ENCODE data around the gene CIROP.

The CIROP gene

GRCh38 chr14:23130871-23131270, 26.1 kb upstream of the CIROP start:
- DNase-seq = no peak

- no peak for DNase-seq
Measured at GRCh38 chr14:23129759-23130316, 25.0 kb upstream of the CIROP start.

- DNase-seq = no peak
Measured at GRCh38 chr14:23128969-23129758, 24.4 kb upstream of the CIROP start.

GRCh38 chr14:23127861-23128260, 23.1 kb upstream of the CIROP start:
- no peak for DNase-seq

- DNase-seq = no peak
Measured at GRCh38 chr14:23126548-23127278, 21.9 kb upstream of the CIROP start.

GRCh38 chr14:23125933-23126524, 21.2 kb upstream of the CIROP start:
- DNase-seq = no peak

GRCh38 chr14:23125011-23125410, 20.2 kb upstream of the CIROP start:
- no peak for DNase-seq

GRCh38 chr14:23124337-23124954, 19.7 kb upstream of the CIROP start:
- DNase-seq = no peak

- peak; percentile 97 for DNase-seq
Measured at GRCh38 chr14:23123419-23123818, 18.6 kb upstream of the CIROP start.

- no peak for DNase-seq
Measured at GRCh38 chr14:23122086-23122485, 17.3 kb upstream of the CIROP start.

GRCh38 chr14:23121361-23121771, 16.6 kb upstream of the CIROP start:
- DNase-seq = no peak

- DNase-seq = peak; percentile 92
Measured at GRCh38 chr14:23120541-23121251, 15.9 kb upstream of the CIROP start.

GRCh38 chr14:23119363-23120327, 14.9 kb upstream of the CIROP start:
- DNase-seq = peak; percentile 40

GRCh38 chr14:23118506-23119362, 13.9 kb upstream of the CIROP start, which contains the start of gene CEBPE:
TSS of gene CEBPE (minus strand) at chr14:23119255. CDS start at chr14:23119091, 164 bp downstream.
- no peak for DNase-seq

- DNase-seq = no peak
Measured at GRCh38 chr14:23117371-23118020, 12.7 kb upstream of the CIROP start.

- DNase-seq = peak; percentile 7
Measured at GRCh38 chr14:23115918-23116317, 11.1 kb upstream of the CIROP start.

- no peak for DNase-seq
Measured at GRCh38 chr14:23115039-23115731, 10.4 kb upstream of the CIROP start.

GRCh38 chr14:23114669-23115038, 9.9 kb upstream of the CIROP start:
- DNase-seq = no peak

- no peak for DNase-seq
Measured at GRCh38 chr14:23114120-23114458, 9.3 kb upstream of the CIROP start.

Data from NCI-H82 (cell line).